Heart left ventricle (tissue), 13 donors: ENCODE results near the gene PARP4.

Source experiments
- CTCF ChIP-seq, 12 donors: fragments of 200-600 bp; sonication (generic) in 4 of 12; IDR thresholded peaks; one replicate each; pipeline versions ENCODE4 v1.5.0 to v1.8.0; 2018 to 2022; ENCODE audit warnings: antibody characterized with exemption in 12 of 12, mild to moderate bottlenecking in 5 of 12
- POLR2A ChIP-seq, 2 donors: fragments of 450-650 bp; IDR thresholded peaks; one replicate each; pipeline ENCODE4 v1.6.1; 2017; ENCODE audit warnings: antibody characterized with exemption in 2 of 2, mild to moderate bottlenecking in 2 of 2, moderate library complexity in 2 of 2
- donor health status: ischemic (EF 13 %, LVEDD 7.1; RV severe dilation, severe dysfunction).
- donor health status: DM: no; HTN: yes; CAD: no.
- donor health status: DM: no; HTN: no; CAD: no.
- donor health status: ischemic (EF 25% LVEDD 6.9; RV normal size, moderate dysfunction).
- donor health status: ischemic (EF 25% LVEDD 5.7; RV mildly dilated, moderate dysfunction).
- donor health status: ischemic (EF 35%, LVEDD 5.7; RV mildly dilated, moderate dysfunction).
- donor health status: nonischemic (EF 11% LVEDD 7.7; RV severe dilation, severe dysfunction).
- donor health status: DM: yes; HTN: yes; CAD: no.
- donor health status: PGD.
- donor health status: ischemic (EF 29% LVEDD 5.4; RV normal size, mild dysfunction).
- donor health status: nonischemic (EF 23%, LVEDD 6.1; RV moderate dilation, normal function).

GRCh38 chr13:24456396-24456795 is 56.2 kb downstream of the PARP4 start:
- TF ChIP-seq CTCF (IDR thresholded peaks at IDR 0.05) (no peak), POLR2A (IDR thresholded peaks at IDR 0.05) (no peak)
